Body of pancreas (tissue), 4 donors: ENCODE data around the gene CR2. TPM values are rescaled to one million over a fixed set of nuclear protein-coding genes. Genes with fewer than 3 reads are reported as not detected.

Experiments used
- ATAC-seq: fragments of 150-250 bp; one replicate; pipeline ENCODE4 v1.9.1; 2016
- DNase-seq, 4 donors: peaks; one replicate each; pipeline ENCODE4 v3.0.0-alpha.2; 2019
- H3K27ac ChIP-seq, 4 donors: fragments of 200-600 bp; sonication (generic); 1 replicate in 3 of 4; 2 replicates in 1 of 4; pipeline versions ENCODE4 v1.5.1 to v1.6.1; 2016 to 2019; ENCODE audit warnings: mild to moderate bottlenecking in 1 of 4, mixed read lengths in 1 of 4, moderate library complexity in 1 of 4
- H3K27me3 ChIP-seq, 2 donors: fragments of 200-600 bp; sonication (generic); one replicate each; pipeline ENCODE4 v1.6.0; 2016; ENCODE audit warnings: mild to moderate bottlenecking in 1 of 2
- H3K36me3 ChIP-seq, 2 donors: fragments of 200-600 bp; sonication (generic); replicated peaks in 1 of 2; 2 replicates each; pipeline ENCODE4 v1.5.1; 2016; ENCODE audit warnings: low read depth in 2 of 2; ENCODE audit not compliant: insufficient read depth in 1 of 2
- H3K4me1 ChIP-seq: fragments of 200-600 bp; sonication (generic); one replicate; pipeline ENCODE4 v1.6.0; 2016
- H3K4me3 ChIP-seq, 2 donors: fragments of 200-600 bp; sonication (generic); 1 replicate in 1 of 2; 2 replicates in 1 of 2; pipeline ENCODE4 v1.5.1; 2016 to 2019
- H3K9me3 ChIP-seq, 3 donors: fragments of 200-600 bp; sonication (generic); 1 replicate in 2 of 3; 2 replicates in 1 of 3; pipeline ENCODE4 v1.5.1; 2016
- CTCF ChIP-seq, 7 experiments: fragments of 450-650 bp in 4 of 7; fragments of 200-600 bp in 3 of 7; sonication (generic) in 3 of 7; IDR thresholded peaks; one replicate each; pipeline ENCODE4 v1.5.1; 2016 to 2019; ENCODE audit warnings: antibody characterized with exemption in 7 of 7
- POLR2A ChIP-seq, 3 donors: fragments of 450-650 bp; IDR thresholded peaks; one replicate each; pipeline ENCODE4 v1.6.1; 2016; ENCODE audit warnings: antibody characterized with exemption in 3 of 3, mild to moderate bottlenecking in 2 of 3
- WGBS, 2 donors: methylation state at CpG; one replicate each; pipeline ENCODE4 v1.1.5; 2017; 5-methylcytosine and 5-hydroxymethylcytosine counted together
- intact Hi-C: fragments of 100-400 bp; cut with DNase I; formaldehyde crosslinking; loops from one replicate; pipeline ENCODE4 v1.15.1; 2023
- total RNA-seq, 2 donors: library from RNA; depleted of rRNA; stranded (reverse); fragments of >200 nt; gene quantifications; one replicate each; pipeline ENCODE4 v1.1.0, GENCODE V29; 2016

The CR2 gene
- total RNA-seq, 2 donors from 2014 or later, result not detected

- no peaks in the 10 kb centered on the region for H3K36me3 ChIP-seq
- no peaks in the 10 kb centered on the region for H3K27me3 ChIP-seq
- no peak for TF ChIP-seq CTCF (IDR thresholded peaks at IDR 0.05)
- no peak for TF ChIP-seq POLR2A (IDR thresholded peaks at IDR 0.05)
- no peak overlapping the region for H3K4me3 ChIP-seq
- WGBS, 2 donors, result 91 to 95% methylated on average over 2 of the region's 2 CpGs
- peaks cover 15% of the 10 kb centered on the region for H3K4me1 ChIP-seq
- intact Hi-C loops, result no loop called here
- no peak overlapping the region for H3K27ac ChIP-seq
- H3K9me3 ChIP-seq, result no peaks in the 10 kb centered on the region
- no peak for ATAC-seq
- DNase-seq, result no peak
These were observed 4.9 kb downstream of the CR2 start for GRCh38 chr1:207459008-207459407.

GRCh38 chr1:207461649-207462048 lies 7.5 kb downstream of the CR2 start:
- Histone ChIP-seq H3K27me3 (no peaks in the 10 kb centered on the region), H3K4me3 (no peak overlapping the region), H3K9me3 (no peaks in the 10 kb centered on the region), H3K4me1 (no peaks in the 10 kb centered on the region), H3K36me3 (no peaks in the 10 kb centered on the region), H3K27ac (no peak overlapping the region)
- 84 to 86% methylated on average over 1 of the region's 1 CpG for WGBS, 2 donors
- no peak for TF ChIP-seq POLR2A (IDR thresholded peaks at IDR 0.05)
- TF ChIP-seq CTCF (IDR thresholded peaks at IDR 0.05), result no peak
- no peak for ATAC-seq
- intact Hi-C loops, result no loop called here
- DNase-seq, result no peak

- intact Hi-C loops, result no loop called here
- H3K4me3 ChIP-seq, result no peak overlapping the region
- no peak for ATAC-seq
These were observed 8.4 kb downstream of the CR2 start for GRCh38 chr1:207462535-207462934.

GRCh38 chr1:207463021-207463420 lies 8.9 kb downstream of the CR2 start:
- no peak for TF ChIP-seq CTCF (IDR thresholded peaks at IDR 0.05)
- TF ChIP-seq POLR2A (IDR thresholded peaks at IDR 0.05), result no peak
- DNase-seq (no peak), ATAC-seq (no peak)
- Histone ChIP-seq H3K36me3 (no peaks in the 10 kb centered on the region), H3K4me3 (no peak overlapping the region), H3K27me3 (no peaks in the 10 kb centered on the region), H3K4me1 (no peaks in the 10 kb centered on the region), H3K9me3 (no peaks in the 10 kb centered on the region), H3K27ac (no peak overlapping the region)
- intact Hi-C loops, result no loop called here

More at GRCh38 chr1:207462535-207462934, 8.4 kb downstream of the CR2 start:
- Histone ChIP-seq H3K36me3 (no peaks in the 10 kb centered on the region), H3K9me3 (no peaks in the 10 kb centered on the region), H3K27ac (no peak overlapping the region), H3K4me1 (no peaks in the 10 kb centered on the region), H3K27me3 (no peaks in the 10 kb centered on the region)
- no peak for DNase-seq
- TF ChIP-seq CTCF (IDR thresholded peaks at IDR 0.05) (no peak), POLR2A (IDR thresholded peaks at IDR 0.05) (no peak)

- ATAC-seq, result no peak
- Histone ChIP-seq H3K9me3 (no peaks in the 10 kb centered on the region), H3K27ac (no peak overlapping the region), H3K4me1 (no peaks in the 10 kb centered on the region), H3K36me3 (no peaks in the 10 kb centered on the region), H3K27me3 (no peaks in the 10 kb centered on the region), H3K4me3 (no peak overlapping the region)
- intact Hi-C loops, result no loop called here
- WGBS, 2 donors, result 66 to 67% methylated on average over 3 of the region's 3 CpGs
- TF ChIP-seq CTCF (IDR thresholded peaks at IDR 0.05) (no peak), POLR2A (IDR thresholded peaks at IDR 0.05) (no peak)
- no peak for DNase-seq
These were observed 9.4 kb downstream of the CR2 start for GRCh38 chr1:207463571-207463970.
